ENCODE data around the gene ADAMTSL4. TPM values are rescaled to one million over a fixed set of nuclear protein-coding genes. Genes with fewer than 3 reads are reported as not detected.

Gene ADAMTSL4
- total and polyA plus RNA-seq, 11 donors: 19.2 to 69.0 (median 41.1) TPM

- Histone ChIP-seq H3K9me3 (no peaks in the 10 kb centered on the region), H3K4me1 (peaks cover 0 to 48% (median 9%) of the 10 kb centered on the region in 12 donors), H3K36me3 (no peaks in the 10 kb centered on the region), H3K27ac (peak overlapping the region in 8 of 12 donors; percentile 11 to 73 (median 47)), H3K4me3 (no peak overlapping the region), H3K27me3 (no peaks in the 10 kb centered on the region)
- TF ChIP-seq POLR2A (IDR thresholded peaks at IDR 0.05): no peak
- no peak for TF ChIP-seq CTCF (IDR thresholded peaks at IDR 0.05)
- intact Hi-C loops (cut with DNase I): loop anchor here in 7 of 10 donors (5.0 to 10.0 kb wide), 5 partner anchors 47 to 279 kb away; partner anchors contain the start of genes TARS2 (in 2 of the 7) and CA14 (in 1 of the 7)
- ATAC-seq (no peak), DNase-seq (no peak)
- WGBS, 4 donors: 92 to 98% (median 94%) methylated on average over 3 to 6 of the region's 6 CpGs
These were observed 15.2 kb upstream of the ADAMTSL4 start for GRCh38 chr1:150534002-150534401.

GRCh38 chr1:150535511-150536287 lies 13.5 kb upstream of the ADAMTSL4 start:
- H3K4me1 ChIP-seq: peaks cover 0 to 44% (median 9%) of the 10 kb centered on the region in 12 donors
- peak overlapping the region in 11 of 12 donors; percentile 11 to 73 (median 41) for H3K27ac ChIP-seq
- ATAC-seq (peak; percentile 4 to 35 (median 11)), DNase-seq (no peak)
- no peak overlapping the region for H3K4me3 ChIP-seq
- intact Hi-C loops (cut with DNase I): loop anchor here in 3 of 10 donors (5.0 to 10.0 kb wide), 3 partner anchors 63 to 281 kb away; partner anchors contain the start of gene CA14 (in 1 of the 3)
- no peaks in the 10 kb centered on the region for H3K27me3 ChIP-seq
- no peak for TF ChIP-seq CTCF (IDR thresholded peaks at IDR 0.05)
- no peak for TF ChIP-seq POLR2A (IDR thresholded peaks at IDR 0.05)
- no peaks in the 10 kb centered on the region for H3K9me3 ChIP-seq
- WGBS, 4 donors: 72 to 82% (median 77%) methylated on average over 14 of the region's 14 CpGs
- no peaks in the 10 kb centered on the region for H3K36me3 ChIP-seq

- DNase-seq (no peak), ATAC-seq (no peak)
- Histone ChIP-seq H3K9me3 (no peaks in the 10 kb centered on the region), H3K4me3 (no peak overlapping the region), H3K36me3 (no peaks in the 10 kb centered on the region), H3K27me3 (no peaks in the 10 kb centered on the region), H3K27ac (no peak overlapping the region), H3K4me1 (peaks cover 0 to 44% (median 9%) of the 10 kb centered on the region in 12 donors)
- 93 to 96% (median 93%) methylated on average over 12 of the region's 12 CpGs for WGBS, 4 donors
- TF ChIP-seq POLR2A (IDR thresholded peaks at IDR 0.05) (no peak), CTCF (IDR thresholded peaks at IDR 0.05) (no peak)
- intact Hi-C loops (cut with DNase I): loop anchor here in 3 of 10 donors (5.0 to 10.0 kb wide), 3 partner anchors 65 to 282 kb away; partner anchors contain the start of gene CA14 (in 1 of the 3)
These were observed 12.1 kb upstream of the ADAMTSL4 start for GRCh38 chr1:150536836-150537731.
